ENCODE data around the gene MDH1.

- no peak for TF ChIP-seq CTCF (IDR thresholded peaks at IDR 0.05; ENCODE audit: low read depth, low read length, missing input control)
- TF ChIP-seq RAD21 (IDR thresholded peaks at IDR 0.05) = no peak
- no peak for TF ChIP-seq GABPA (IDR thresholded peaks at IDR 0.05 in 1 of 2, conservative IDR thresholded peaks at IDR 0.05 in 1 of 2)
- no peak for TF ChIP-seq TAF1 (conservative IDR thresholded peaks at IDR 0.05)
- TF ChIP-seq JUND (IDR thresholded peaks at IDR 0.05) = no peak
- TF ChIP-seq HNF4A (conservative IDR thresholded peaks at IDR 0.05) = no peak
- TF ChIP-seq ATF3 (IDR thresholded peaks at IDR 0.05) = no peak
- TF ChIP-seq NR2F2 (IDR thresholded peaks at IDR 0.05) = no peak
- TF ChIP-seq ZBTB33 (IDR thresholded peaks at IDR 0.05) = no peak
- TF ChIP-seq MAX (IDR thresholded peaks at IDR 0.05) = no peak
- no peak for TF ChIP-seq REST (IDR thresholded peaks at IDR 0.05)
- no peak for TF ChIP-seq SP1 (IDR thresholded peaks at IDR 0.05)
- no peak for TF ChIP-seq HNF4G (IDR thresholded peaks at IDR 0.05)
Measured at GRCh38 chr2:63555299-63555698, 33.5 kb upstream of the MDH1 start.
